Mucosa of gallbladder (tissue), 1 donor: Measurements from ENCODE around the gene ABCA4. TPM values are rescaled to one million over a fixed set of nuclear protein-coding genes. Genes with fewer than 3 reads are reported as not detected.

Source experiments
- DNase-seq: peaks from one replicate; pipeline ENCODE4 v3.0.0-alpha.2; 2020; ENCODE audit warnings: low spot score
- total RNA-seq: library from RNA; stranded (reverse); gene quantifications from one replicate; pipeline ENCODE4 v1.2.1, GENCODE V29; 2021
- donor health status: DM: no; HTN: no; CAD: no.

The ABCA4 gene
- total RNA-seq, 1 donor from 2014 or later: 0.26 TPM

DNA sequence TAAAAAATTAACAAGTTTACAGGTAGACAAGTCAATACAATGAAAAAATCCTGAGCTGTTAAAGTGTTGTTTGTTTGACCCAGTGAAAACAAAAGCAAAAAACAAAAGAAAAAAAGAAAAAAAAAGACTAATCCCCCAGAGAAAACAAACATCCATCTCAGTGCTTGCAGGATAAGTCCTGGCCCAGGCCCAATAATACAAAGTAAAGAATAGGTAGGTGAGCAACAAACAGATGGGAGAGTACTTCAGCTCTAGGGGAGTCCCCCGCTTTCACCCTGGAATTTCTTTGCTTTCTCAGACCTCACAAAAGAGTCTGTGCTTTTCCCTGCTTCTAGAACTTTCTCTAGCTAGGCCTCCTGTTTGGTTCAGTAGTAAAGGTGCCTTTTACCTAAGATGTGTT is 70.3 kb downstream of the ABCA4 start:
- no peak for DNase-seq

DNA sequence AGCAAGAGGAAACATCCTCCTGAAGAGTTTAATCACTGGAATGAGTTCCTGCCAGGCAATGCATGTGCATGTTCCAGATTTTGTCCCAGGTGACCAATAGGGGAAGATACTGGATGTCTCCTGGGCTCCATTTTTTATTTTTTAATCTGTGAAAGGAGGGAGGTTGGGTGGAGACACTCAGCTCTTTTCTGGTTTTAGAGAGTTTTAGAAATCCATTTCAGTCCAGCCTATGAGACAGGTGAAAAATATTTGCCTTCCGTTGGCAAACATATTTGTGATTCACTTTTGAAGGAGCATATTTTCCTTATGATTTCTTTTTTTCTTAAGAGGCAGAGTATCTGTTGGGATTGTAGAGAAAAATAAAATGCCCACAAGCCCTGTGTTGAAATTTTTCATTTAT is 70.7 kb downstream of the ABCA4 start:
- DNase-seq: no peak

DNA sequence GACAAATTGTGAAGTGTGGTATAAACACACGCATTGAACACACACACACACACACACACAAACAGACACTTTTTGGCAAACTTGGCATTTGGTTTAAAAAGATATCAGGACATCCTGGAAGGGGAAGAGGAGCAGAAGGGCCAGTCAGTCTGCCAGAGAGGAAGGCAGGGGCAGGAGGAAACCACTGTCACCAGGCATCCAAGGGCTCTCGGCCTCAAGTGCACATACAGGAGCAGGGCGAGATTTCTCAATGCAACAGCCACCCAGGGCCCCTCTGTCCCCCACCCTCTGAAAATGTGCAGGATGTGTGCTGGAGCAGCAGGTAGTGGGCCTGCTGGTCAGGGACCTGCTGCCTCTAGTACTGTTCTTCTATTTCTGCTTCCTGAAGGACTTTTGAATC is 71.2 kb downstream of the ABCA4 start:
- DNase-seq: no peak

DNA sequence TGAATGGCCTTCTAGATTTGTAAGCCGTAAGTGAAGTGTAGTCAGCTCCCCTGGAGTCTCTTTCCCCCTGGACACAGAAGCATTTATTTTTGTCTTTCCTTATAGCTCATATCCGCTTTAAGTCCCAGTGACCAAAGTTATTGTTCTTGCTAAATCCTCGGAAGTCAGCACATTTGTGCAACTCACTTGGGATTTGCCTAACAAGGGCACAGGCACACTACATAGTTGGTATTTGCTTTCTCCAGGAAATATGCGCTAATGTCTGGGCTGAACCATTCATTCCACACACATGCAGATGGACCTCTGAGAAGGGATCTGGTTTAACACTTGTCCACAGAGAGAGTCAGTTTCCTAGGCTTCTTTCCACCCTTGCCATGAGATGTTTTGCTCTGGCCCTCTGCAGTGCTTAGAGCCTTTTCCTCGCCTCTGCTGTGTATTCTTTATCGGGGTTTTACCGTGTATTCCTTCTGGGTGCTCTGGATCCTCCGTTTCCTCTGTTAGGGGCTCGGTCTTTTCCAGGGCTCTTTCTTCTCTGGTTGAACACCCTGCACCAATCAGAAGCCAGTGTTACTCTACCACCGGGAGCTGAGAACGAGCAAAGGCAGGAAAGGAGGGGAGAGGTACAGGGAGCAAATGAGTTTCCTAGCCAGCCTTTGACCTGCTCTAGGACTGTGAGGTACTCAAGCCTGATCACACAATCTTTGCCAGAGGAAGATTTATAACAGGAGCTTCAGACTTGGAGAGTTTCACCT is 72.4 kb downstream of the ABCA4 start:
- no peak for DNase-seq

DNA sequence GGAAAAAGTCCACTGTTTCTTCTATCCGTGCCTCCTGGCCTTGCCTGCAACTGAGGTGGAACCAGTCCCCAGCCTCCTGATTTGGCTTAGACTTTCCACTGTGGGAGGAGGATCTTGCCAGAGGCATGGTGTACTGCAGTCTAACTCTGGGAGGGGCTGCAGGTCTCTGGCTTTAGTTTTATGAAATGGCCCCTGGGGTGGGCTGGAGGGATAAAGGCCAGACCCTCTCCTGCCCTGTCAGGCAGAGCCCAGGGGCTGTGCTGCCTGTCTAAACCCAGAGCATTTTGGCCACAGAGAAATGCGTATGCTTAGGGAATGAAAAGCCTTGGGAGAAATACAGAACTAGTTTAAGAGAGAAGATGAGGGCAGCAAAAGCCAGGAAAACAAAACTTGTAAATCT is 73.0 kb downstream of the ABCA4 start:
- no peak for DNase-seq

DNA sequence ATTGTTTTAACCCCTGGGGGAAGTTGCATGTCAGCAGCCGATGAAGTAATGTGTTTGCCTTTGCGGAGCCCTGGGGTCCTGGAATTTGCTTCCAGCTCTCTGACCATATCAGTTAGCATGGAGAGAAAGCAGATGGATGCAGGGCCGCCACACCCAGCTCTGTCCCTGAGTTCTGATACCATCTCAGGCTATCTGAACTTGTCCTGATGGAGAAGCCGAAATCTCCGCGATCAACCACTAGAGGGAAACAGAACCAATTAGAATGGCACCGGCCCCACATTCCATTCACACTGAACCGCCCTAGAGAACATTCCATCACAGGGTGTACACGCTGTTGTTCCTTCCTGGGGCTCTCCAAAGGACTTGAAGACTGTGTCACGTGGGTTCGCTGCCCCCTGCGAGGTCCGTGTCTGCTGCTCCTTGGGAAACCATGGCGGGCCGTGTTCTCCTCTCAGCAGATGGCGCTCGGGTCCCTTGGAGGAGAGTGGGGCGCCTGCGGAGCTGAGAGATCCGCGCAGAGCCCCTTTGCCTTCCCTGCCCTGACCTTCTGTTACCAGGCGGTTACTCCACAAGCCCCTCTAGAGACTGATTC is 75.4 kb downstream of the ABCA4 start:
- peak; percentile 92 for DNase-seq

DNA sequence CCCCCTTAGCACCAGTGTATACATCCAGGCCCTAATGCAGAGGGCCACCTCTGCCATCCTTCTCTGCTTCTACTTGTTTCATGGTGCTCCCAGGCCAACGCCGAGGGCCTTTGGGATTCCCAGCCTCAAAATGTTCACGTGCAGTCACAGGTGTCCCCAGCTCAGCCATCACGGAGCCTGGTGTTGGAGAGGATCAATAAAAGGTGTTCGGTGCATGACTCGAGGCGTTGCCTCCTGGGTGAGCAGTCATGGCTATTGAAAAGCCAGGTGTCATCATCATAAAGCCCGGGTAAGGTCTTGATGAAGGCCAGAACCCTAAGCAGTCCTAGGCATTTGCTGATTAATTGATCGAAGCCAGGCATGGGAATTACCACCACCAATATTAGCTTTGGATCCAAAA is 76.1 kb downstream of the ABCA4 start:
- no peak for DNase-seq

DNA sequence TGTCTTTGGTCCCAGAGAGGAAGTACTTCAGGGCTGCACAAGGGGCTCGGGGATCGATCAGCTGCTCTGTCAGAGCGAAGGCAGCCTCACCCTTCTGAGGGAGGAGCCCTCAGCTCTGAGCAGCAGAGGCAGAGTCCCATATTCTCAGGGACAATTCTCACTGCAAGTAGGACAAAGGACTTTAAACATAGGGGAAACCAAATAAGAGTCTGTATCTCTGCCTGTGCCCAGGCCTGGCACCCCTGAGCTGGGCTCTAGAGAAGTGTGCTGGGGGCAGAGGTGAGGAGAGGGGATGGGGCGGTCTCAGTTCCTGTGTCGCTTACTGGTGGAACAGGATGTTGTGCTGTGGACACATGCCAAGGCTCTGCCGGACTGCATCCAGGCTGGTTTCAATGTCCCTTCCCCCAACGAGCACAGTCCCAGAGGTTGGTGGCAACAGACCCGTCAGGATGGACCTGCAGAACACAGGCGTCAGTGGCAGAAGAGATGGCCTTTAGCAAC is 76.6 kb downstream of the ABCA4 start:
- peak; percentile 85 for DNase-seq

DNA sequence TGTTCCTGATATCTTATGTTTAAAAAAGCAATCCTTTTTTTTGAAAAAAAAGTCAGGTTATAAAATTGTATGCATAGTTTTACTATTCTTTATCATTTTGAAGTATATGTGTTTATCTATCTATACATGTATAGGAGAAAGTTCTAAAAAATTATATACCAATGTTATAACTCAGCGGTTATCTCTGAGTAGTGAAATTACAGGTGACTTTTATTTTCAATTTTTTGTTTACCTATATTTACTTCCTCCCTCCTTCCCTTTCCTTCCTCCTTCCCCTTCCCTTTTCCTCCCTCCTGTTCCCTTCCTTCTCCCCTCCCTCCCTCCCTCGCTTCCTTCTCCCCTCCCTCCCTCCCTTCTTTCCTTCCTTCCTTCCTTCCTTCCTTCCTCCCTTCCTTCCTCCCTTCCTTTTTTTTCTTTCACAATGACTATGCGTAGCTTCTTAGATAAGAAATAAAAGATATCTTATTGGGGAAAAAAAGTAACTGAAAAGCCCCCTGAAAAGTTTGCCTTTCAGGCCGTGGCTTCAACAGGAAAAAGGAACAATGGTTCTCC is 77.1 kb downstream of the ABCA4 start:
- no peak for DNase-seq

DNA sequence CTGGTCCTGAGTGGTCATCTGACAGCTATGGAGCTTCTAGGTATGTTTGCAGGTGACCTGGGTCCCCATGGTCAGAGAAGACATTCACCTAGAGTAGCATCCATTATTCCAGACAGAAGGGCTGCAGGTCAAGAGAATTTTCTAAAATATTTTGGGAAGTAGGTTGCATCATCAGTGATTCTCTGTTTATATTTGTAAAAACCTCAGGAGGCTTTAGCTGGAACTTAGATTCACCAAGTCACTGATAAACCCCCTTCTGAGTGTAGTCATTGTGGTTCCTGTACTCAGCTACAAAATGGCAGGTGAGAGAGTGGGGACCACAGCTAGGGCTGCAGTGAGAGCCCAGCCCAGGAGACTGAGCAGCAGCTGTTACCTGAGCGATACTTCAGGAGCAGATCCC is 78.6 kb downstream of the ABCA4 start:
- no peak for DNase-seq

DNA sequence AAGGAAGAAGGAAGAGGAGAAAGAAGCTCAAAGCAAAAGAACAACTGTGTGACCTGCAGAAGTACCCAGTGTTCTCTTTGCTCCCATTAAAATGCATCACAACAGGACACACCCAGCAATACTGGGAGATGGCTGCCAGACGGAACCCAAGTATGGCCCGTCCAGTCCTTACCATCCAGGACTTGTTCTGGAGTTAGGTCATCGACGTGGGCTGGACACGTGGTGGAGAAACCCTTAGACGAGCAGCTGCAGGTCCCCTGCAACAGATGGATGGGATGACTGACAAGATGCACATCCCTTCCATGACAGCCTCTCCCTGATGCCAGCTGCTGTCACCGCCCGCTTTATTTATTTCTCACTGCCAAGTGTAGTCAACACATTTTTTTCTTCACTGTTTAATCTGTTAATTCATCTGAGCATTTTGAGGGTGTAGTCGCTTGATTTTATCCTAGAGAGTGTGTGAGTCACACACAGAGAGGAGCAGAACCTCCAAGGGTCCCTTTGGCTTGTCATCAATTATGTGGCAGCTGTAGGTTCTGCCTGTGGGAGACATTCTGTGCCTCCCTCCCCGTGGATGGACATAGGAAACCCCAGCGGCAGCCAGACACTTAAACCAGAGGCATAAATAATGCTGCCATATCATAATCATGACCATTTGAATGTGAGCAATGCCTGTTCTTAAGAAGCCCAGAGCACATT is 80.9 kb downstream of the ABCA4 start:
- DNase-seq: no peak

DNA sequence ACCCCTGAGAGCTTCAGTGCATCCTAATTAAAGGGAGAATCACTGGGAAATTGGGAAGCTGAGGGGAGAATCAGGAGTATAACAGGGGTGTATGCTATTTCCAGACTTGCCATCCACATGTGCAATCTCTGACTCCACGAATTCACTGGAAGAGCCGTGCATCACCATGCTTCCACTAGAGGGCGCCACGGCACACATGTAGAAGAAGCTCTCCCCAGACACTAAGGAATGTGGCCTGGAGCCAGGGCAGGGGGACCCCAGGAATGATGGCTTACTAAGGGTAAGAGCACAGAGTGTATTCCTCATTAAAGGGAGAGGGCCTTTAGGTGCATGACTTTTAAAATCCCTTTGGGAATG is 81.5 kb downstream of the ABCA4 start:
- peak; percentile 62 for DNase-seq

DNA sequence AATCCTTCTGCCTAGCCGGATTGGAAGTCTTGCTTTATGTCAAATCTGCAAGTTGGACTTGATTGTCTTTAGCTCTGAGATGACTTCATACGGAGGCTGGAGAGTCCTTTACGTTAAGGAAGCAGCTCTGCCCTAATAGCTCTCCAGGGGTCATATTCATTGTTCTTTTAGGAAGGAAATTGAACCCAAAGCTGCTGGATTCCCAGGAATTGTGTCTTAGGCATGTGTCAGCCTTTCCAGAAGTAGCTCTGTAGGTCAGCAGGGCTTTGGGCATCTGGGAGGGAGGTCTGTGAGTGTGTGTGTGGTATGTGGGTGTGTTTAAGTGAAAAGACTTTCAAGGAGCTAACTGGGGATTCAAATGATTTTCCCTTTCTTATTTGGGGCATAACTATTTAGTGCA is 82.4 kb downstream of the ABCA4 start:
- no peak for DNase-seq

DNA sequence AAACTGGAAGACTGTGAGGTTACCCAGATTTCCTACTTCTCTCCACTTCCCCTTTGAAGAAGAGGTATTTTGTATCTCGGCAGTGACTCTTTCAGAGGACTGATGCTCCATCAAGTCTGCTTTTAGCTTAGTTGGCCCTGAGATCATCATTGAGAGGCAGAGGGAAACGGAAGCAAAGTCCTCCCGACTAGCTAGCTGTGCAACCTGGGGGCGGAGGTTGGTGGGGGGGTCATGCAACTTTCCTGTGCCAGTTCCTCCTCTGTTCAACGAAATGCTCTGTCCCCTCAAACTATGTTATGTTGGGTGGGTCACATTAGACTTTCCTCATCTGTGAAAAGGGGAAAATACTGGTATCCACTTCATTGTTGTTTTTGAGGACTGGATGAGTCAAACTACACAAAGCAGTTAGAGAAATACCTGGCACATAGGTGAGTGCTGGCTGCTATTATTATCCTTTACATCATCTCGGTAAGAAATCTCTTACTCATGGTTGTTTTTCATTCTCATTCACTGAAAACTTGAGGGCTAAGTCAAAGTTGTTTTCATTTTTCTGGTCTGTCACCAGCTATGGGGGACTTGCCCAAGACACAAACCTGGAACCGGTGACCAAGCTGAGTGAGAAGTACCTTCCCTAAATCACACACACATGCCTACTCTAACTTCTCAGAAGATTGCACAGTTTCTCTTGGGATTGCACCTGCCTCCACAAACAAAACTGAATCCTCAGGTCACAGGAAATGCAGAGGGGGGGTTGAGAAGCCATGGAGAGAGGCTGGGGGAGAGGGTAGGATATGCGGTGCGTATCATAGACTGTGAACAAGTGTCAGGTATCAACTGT is 83.3 kb downstream of the ABCA4 start:
- DNase-seq: no peak

DNA sequence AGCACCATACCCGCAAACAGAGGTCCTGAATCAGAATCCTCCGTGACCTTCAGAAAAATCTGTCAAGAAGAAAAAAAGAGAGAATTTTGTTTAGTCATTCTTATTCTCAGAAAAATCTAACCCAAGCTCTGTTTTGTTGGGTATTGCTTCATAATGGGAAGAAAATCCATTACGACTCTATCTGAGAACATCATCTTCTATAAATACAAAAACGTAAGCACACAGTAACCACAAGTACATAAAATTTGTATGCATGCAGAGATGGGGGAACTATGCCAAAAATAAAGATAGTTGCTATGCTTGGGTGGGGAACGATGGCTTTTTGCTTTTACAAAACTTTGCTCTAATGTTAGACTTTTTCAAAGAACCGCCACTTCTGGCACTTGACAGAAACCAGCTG is 84.2 kb downstream of the ABCA4 start:
- no peak for DNase-seq

DNA sequence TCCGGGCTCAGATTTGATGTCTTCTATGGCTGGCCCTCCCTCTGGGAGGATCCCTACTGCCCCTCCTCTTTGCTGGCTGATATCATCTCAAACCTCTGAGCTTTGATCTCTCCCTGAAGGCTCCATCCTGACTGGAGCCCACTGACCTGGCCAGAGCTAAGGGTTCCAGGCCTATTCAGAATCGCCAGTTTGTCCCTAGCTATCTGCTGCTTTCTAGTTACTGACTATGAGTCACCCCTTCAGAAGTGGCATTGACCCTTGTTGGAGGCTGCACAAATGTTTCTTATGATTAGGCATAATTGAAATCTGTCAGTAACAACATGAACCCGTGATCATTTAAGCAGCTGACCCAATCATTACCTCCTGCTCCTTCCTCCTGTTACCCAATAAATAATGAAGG is 87.1 kb downstream of the ABCA4 start:
- DNase-seq: no peak

DNA sequence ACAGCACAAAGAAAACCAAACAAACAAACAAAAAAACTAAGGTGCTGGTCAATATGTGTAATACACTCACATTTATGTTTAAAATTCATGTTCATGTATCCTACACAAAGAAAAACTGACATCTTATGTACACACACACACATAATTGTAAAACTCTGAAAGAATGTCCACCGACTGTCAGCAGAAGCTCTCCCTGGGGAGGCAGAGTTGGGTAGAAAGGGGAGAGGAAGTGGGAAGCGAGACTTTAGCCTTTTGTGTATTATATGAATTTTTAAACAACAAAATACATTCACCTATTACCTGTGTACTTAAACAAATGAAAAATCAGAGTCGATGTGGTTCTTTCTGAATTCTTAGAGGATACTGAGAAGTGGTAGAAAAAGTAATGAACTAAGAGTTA is 88.3 kb downstream of the ABCA4 start:
- no peak for DNase-seq

DNA sequence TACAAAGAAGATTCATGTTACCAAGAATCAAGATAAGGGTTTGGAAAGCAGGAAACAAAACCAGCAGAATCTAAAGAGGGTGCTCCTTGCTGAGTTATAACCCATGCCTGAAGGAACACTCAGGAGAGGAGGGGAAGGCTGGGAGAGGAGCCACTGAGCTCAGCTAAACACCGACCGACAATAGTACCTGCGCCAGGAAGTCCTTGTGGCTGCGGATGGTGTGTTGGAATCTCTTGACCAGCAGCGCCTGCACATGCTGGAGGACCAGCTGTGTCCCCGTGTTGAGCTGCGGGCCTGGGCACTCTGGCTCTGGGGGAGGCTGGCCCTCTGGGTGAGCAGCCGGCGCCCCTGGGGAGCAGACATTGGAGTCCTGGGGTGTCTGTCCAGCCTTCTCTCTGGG is 89.4 kb downstream of the ABCA4 start:
- no peak for DNase-seq

DNA sequence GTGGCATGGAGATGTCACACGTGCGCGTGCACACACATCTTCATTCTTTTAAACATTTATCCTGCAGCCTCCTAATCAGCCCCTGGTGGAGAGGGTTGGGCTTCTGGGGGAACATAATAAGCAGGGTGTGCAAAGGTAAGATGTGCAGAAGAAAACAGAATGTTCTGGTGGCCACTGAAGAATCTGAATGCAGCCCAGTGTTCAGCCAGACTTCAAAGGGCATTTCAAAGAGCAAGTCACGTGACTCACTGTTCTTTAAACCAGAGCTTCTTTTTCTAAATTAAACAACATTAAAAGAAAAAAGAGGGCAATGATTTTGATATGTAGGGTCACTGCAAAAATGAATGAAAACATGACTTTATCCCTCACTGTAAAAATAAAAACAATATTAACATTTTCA is 89.8 kb downstream of the ABCA4 start:
- DNase-seq: no peak

DNA sequence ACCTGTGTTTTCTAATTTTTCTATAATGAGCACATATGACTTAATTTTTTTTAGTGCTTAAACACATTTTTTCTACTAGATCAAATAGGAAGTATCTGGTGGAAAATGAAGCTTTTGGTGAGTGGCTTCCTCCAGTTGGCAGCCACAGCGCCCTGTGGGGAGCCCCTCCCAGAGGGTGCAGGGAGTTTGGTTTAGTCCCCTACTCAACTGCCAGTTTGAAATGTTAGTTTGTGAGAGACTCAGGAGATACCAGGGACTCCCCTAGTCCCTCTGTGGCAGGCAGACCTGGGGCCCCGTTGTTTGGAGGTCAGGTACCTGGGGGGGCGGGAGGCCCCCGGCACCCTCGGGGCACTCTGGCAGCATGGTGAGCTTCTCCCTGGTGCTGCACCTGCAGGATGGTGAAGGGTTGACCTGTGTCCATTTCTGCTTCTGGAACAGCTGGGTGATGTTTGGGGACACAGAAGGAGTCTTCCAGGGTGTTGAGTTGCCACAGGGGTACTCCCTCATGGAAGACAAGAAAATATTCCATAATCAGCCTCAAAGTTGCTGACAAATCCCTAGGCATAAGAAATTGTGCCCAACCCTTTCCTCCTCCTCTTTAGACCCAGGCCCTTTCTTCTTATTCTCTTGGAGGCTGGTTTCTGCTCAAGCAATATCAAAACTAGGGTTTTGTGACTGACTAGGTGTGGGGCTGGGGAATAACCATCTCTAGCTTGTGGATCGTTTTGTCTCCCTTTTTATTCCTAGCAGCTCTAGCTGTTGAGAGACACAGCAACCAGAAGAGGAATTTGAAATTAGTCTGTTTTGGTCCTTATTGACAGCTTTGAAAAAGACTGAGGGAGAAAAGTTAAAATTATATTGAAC is 91.6 kb downstream of the ABCA4 start:
- DNase-seq: no peak
